HepG2 (cell line): Measurements from ENCODE around the gene RMRP. TPM values are rescaled to one million over a fixed set of nuclear protein-coding genes. Genes with fewer than 3 reads are reported as not detected.

Experiments used
- GZF1 ChIP-seq: sonication (generic); formaldehyde crosslinking; IDR thresholded peaks from 2 replicates; pipeline ENCODE4 v1.5.1; 2020; ENCODE audit warnings: mild to moderate bottlenecking, missing genetic modification reagents
- ISX ChIP-seq: sonication (generic); formaldehyde crosslinking; conservative IDR thresholded peaks from 2 replicates; pipeline ENCODE4 v1.5.0; 2020; ENCODE audit warnings: missing genetic modification reagents
- MAZ ChIP-seq, 2 experiments: sonication (generic) in 1 of 2; formaldehyde crosslinking in 1 of 2; IDR thresholded peaks; 2 replicates each; pipeline versions ENCODE4 v1.5.0 to v1.6.1; 2012 to 2020; ENCODE audit warnings: low read depth in 2 of 2, mild to moderate bottlenecking in 2 of 2, borderline replicate concordance in 1 of 2, improper control_type of control experiment in 1 of 2, low read length in 1 of 2, missing genetic modification reagents in 1 of 2, moderate library complexity in 1 of 2
- PHF20 ChIP-seq: sonication (generic); formaldehyde crosslinking; IDR thresholded peaks from 2 replicates; pipeline ENCODE4 v1.5.0; 2020; ENCODE audit warnings: mild to moderate bottlenecking, missing genetic modification reagents
- RAD21 ChIP-seq: fragments of 450-650 bp; formaldehyde crosslinking; IDR thresholded peaks from 2 replicates; pipeline ENCODE4 v1.5.0; 2020; ENCODE audit warnings: mild to moderate bottlenecking
- RARA ChIP-seq: IDR thresholded peaks from 2 replicates; pipeline ENCODE4 v1.6.1; 2016; ENCODE audit warnings: missing genetic modification reagents, missing compliant biosample characterization
- SOX13 ChIP-seq, 3 experiments: fragments of 450-650 bp in 1 of 3; sonication (generic) in 1 of 3; formaldehyde crosslinking in 1 of 3; IDR thresholded peaks in 2 of 3; conservative IDR thresholded peaks in 1 of 3; 2 replicates each; pipeline versions ENCODE4 v1.5.0 to v1.6.1; 2016 to 2020; ENCODE audit warnings: antibody characterized with exemption in 1 of 3, mild to moderate bottlenecking in 1 of 3, missing compliant biosample characterization in 1 of 3, missing genetic modification reagents in 1 of 3, moderate library complexity in 1 of 3
- SP5 ChIP-seq: IDR thresholded peaks from 2 replicates; pipeline ENCODE4 v1.6.1; 2016; ENCODE audit warnings: low read depth, borderline replicate concordance
- TCF12 ChIP-seq, 2 experiments: fragments of 450-650 bp in 1 of 2; sonication (generic) in 1 of 2; formaldehyde crosslinking in 1 of 2; IDR thresholded peaks; 2 replicates each; pipeline versions ENCODE4 v1.6.1 to v1.8.0; 2017 to 2022; ENCODE audit warnings: antibody characterized with exemption in 1 of 2, mild to moderate bottlenecking in 1 of 2, missing genetic modification reagents in 1 of 2, moderate library complexity in 1 of 2
- U2AF2 ChIP-seq: fragments of 200-400 bp; formaldehyde crosslinking; IDR thresholded peaks from 2 replicates; pipeline ENCODE4 v1.6.1; 2017; ENCODE audit warnings: low read depth, mild to moderate bottlenecking, low read length
- ZBTB42 ChIP-seq: sonication (generic); formaldehyde crosslinking; IDR thresholded peaks from 2 replicates; pipeline ENCODE4 v1.5.0; 2020; ENCODE audit warnings: mild to moderate bottlenecking, missing genetic modification reagents
- ZFYVE20 ChIP-seq: sonication (generic); formaldehyde crosslinking; IDR thresholded peaks from 2 replicates; pipeline ENCODE4 v1.8.0; 2023; ENCODE audit warnings: low read depth, mild to moderate bottlenecking, moderate library complexity, missing genetic modification reagents, borderline replicate concordance
- ZNF337 ChIP-seq: sonication (generic); formaldehyde crosslinking; IDR thresholded peaks from 2 replicates; pipeline ENCODE4 v1.5.1; 2020; ENCODE audit warnings: missing genetic modification reagents, low read depth, mild to moderate bottlenecking, borderline replicate concordance
- ZNF558 ChIP-seq: sonication (generic); formaldehyde crosslinking; IDR thresholded peaks from 2 replicates; pipeline ENCODE4 v1.9.0; 2022; ENCODE audit warnings: mild to moderate bottlenecking, missing genetic modification reagents, borderline replicate concordance
- ZNF605 ChIP-seq: sonication (generic); formaldehyde crosslinking; IDR thresholded peaks from 2 replicates; pipeline ENCODE4 v1.8.0; 2022; ENCODE audit warnings: mild to moderate bottlenecking, missing genetic modification reagents
- ZNF747 ChIP-seq: sonication (generic); formaldehyde crosslinking; IDR thresholded peaks from 2 replicates; pipeline ENCODE4 v1.8.1; 2023; ENCODE audit warnings: missing genetic modification reagents, mild to moderate bottlenecking, borderline replicate concordance
- polyA plus RNA-seq, 8 experiments: library from polyadenylated mRNA; depleted of rRNA in 3 of 8; stranded (reverse) in 7 of 8; unstranded in 1 of 8; fragments of >200 nt; fragmentation: Illumina TruSeq in 4 of 8; extraction: Trizol in 4 of 8; gene quantifications; 2 replicates each; pipeline versions ENCODE4 v1.2.1 to v1.2.3, GENCODE V29; 2011 to 2016; ENCODE audit warnings: low read depth in 4 of 8, missing spikeins in 1 of 8, mixed read lengths in 1 of 8; ENCODE audit not compliant: insufficient read depth in 1 of 8
- total RNA-seq, 5 experiments: library from RNA; depleted of rRNA; stranded (reverse); fragments of >200 nt; fragmentation: Illumina TruSeq; extraction: Trizol; gene quantifications; 2 replicates each; pipeline ENCODE4 v1.2.3, GENCODE V29; 2016; ENCODE audit warnings: low read depth in 1 of 5
- TF ChIP-seq, protein P1 (sequence below): sonication (generic); formaldehyde crosslinking; IDR thresholded peaks from 2 replicates; pipeline ENCODE4 v1.4.0; 2020; ENCODE audit warnings: missing genetic modification reagents, borderline replicate concordance
- TF ChIP-seq, protein P2 (sequence below): IDR thresholded peaks from 2 replicates; pipeline ENCODE4 v1.6.1; 2016; ENCODE audit warnings: missing compliant biosample characterization, missing genetic modification reagents, borderline replicate concordance
- TF ChIP-seq, protein P3 (sequence below): IDR thresholded peaks from 2 replicates; pipeline ENCODE4 v1.6.1; 2016; ENCODE audit warnings: missing compliant biosample characterization, missing genetic modification reagents, borderline replicate concordance

Gene RMRP
- total and polyA plus RNA-seq, 2 of the 13 experiments (the other 11 are each of a cell fraction or from before 2014, with no cell fraction given) = 51.4 to 4,025 TPM

DNA sequence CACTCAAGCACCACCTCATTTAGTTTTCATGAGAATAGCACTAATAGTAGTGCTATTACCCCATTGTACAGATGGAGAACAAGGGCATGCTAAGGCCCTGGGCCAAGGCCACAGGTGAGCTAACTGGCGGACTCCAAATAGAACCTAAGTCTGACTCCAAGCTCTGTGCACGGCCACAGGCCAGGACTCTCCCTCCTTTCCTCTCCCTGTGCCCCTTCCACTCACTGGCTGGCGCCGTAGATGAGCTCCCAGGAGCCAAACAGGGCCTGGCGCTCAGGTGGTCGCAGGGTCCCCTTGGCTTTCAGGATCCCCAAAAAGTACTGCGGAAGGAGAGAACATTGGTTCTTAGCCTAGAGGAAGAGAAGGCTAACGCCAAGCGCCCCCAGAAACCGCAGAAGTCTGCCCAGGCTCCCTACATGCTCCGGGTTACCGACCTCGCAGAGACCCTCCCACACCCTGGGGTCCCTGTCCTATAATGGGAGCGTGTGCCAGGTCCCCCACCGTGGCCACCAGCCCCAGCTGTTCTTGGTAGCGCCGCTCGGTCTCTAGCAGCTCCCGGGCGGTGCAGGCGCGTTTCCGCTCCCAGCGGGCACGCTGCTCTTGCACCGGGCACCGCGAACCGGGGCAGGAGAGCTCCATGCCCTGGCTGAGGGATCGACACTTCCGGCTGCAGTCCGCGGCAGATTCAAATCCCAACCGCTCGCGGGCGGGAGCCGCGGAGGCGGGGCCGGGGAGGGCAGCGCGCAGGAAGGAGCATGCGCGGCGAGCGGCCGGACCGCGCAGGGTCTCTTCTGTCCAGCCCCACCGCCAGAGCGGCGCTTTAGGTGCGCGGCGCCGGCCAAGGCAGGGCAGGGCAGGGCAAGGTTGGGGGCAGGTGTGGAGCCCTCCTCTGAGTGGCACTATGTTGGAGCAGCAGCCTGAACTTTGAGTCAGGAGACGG is 7.0 kb upstream of the RMRP start, which contains the start of gene ARHGEF39 (continued):
- TF ChIP-seq, protein P1, sequence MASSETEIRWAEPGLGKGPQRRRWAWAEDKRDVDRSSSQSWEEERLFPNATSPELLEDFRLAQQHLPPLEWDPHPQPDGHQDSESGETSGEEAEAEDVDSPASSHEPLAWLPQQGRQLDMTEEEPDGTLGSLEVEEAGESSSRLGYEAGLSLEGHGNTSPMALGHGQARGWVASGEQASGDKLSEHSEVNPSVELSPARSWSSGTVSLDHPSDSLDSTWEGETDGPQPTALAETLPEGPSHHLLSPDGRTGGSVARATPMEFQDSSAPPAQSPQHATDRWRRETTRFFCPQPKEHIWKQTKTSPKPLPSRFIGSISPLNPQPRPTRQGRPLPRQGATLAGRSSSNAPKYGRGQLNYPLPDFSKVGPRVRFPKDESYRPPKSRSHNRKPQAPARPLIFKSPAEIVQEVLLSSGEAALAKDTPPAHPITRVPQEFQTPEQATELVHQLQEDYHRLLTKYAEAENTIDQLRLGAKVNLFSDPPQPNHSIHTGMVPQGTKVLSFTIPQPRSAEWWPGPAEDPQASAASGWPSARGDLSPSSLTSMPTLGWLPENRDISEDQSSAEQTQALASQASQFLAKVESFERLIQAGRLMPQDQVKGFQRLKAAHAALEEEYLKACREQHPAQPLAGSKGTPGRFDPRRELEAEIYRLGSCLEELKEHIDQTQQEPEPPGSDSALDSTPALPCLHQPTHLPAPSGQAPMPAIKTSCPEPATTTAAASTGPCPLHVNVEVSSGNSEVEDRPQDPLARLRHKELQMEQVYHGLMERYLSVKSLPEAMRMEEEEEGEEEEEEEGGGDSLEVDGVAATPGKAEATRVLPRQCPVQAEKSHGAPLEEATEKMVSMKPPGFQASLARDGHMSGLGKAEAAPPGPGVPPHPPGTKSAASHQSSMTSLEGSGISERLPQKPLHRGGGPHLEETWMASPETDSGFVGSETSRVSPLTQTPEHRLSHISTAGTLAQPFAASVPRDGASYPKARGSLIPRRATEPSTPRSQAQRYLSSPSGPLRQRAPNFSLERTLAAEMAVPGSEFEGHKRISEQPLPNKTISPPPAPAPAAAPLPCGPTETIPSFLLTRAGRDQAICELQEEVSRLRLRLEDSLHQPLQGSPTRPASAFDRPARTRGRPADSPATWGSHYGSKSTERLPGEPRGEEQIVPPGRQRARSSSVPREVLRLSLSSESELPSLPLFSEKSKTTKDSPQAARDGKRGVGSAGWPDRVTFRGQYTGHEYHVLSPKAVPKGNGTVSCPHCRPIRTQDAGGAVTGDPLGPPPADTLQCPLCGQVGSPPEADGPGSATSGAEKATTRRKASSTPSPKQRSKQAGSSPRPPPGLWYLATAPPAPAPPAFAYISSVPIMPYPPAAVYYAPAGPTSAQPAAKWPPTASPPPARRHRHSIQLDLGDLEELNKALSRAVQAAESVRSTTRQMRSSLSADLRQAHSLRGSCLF (CRISPR knock-in tag) = no peak
- TF ChIP-seq ZFYVE20 (CRISPR knock-in tag) (peak; percentile 83; the same call in 1 of the 2 replicates), ISX (CRISPR knock-in tag) (peak; percentile 60; the same call in 1 of the 2 replicates), SOX13 (IDR thresholded peaks at IDR 0.05) (no peak; the same call in 1 of the 2 replicates), SOX13 (CRISPR knock-in tag; conservative IDR thresholded peaks at IDR 0.05 in 1 of 2, IDR thresholded peaks at IDR 0.05 in 1 of 2) (peak in 1 of 2 experiments; percentile 48; a peak in 1 of 4 replicates), ZNF747 (CRISPR knock-in tag) (peak; percentile 67; the same call in 1 of the 2 replicates), ZNF605 (CRISPR knock-in tag) (peak; percentile 83), ZBTB42 (CRISPR knock-in tag) (0 out of 2 replicates have a peak, but pooled peaks have one; percentile 63), GZF1 (CRISPR knock-in tag) (peak; percentile 76), SP5 (CRISPR knock-in tag) (peak; percentile 70; the same call in 1 of the 2 replicates), U2AF2 (no peak), TCF12 (IDR thresholded peaks at IDR 0.05) (no peak), TCF12 (CRISPR knock-in tag; IDR thresholded peaks at IDR 0.05) (no peak), ZNF558 (CRISPR knock-in tag) (peak; percentile 68; the same call in 1 of the 2 replicates), RAD21 (CRISPR knock-in tag) (peak; percentile 79), RARA (peak; percentile 22; the same call in 1 of the 2 replicates), ZNF337 (0 out of 2 replicates have a peak, but pooled peaks have one; percentile 31), PHF20 (peak; percentile 76), MAZ (IDR thresholded peaks at IDR 0.05; ENCODE audit: borderline replicate concordance, low read depth, low read length) (peak; percentile 91), MAZ (CRISPR knock-in tag; IDR thresholded peaks at IDR 0.05; ENCODE audit: low read depth) (peak; percentile 87; the same call in 1 of the 2 replicates)
- TF ChIP-seq, protein P2, sequence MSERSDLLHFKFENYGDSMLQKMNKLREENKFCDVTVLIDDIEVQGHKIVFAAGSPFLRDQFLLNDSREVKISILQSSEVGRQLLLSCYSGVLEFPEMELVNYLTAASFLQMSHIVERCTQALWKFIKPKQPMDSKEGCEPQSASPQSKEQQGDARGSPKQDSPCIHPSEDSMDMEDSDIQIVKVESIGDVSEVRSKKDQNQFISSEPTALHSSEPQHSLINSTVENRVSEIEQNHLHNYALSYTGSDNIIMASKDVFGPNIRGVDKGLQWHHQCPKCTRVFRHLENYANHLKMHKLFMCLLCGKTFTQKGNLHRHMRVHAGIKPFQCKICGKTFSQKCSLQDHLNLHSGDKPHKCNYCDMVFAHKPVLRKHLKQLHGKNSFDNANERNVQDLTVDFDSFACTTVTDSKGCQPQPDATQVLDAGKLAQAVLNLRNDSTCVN (CRISPR knock-in tag) = peak; percentile 70; the same call in 1 of the 2 replicates
- TF ChIP-seq, protein P3, sequence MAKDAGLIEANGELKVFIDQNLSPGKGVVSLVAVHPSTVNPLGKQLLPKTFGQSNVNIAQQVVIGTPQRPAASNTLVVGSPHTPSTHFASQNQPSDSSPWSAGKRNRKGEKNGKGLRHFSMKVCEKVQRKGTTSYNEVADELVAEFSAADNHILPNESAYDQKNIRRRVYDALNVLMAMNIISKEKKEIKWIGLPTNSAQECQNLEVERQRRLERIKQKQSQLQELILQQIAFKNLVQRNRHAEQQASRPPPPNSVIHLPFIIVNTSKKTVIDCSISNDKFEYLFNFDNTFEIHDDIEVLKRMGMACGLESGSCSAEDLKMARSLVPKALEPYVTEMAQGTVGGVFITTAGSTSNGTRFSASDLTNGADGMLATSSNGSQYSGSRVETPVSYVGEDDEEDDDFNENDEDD (CRISPR knock-in tag) = peak; percentile 99
